GM12891 (cell line): ENCODE data around the gene SCP2.
"Not testable (repeated sequence)": the region's sequence is repeated elsewhere in the genome, so short reads cannot be mapped to it uniquely, and the experiment has no call there.

Source experiments
- PAX5 ChIP-seq: IDR thresholded peaks from 2 replicates; pipeline ENCODE4 v1.6.1; 2011; ENCODE audit warnings: low read length, moderate library complexity, mild to moderate bottlenecking; ENCODE audit not compliant: insufficient read depth, severe bottlenecking
- POLR2A ChIP-seq: IDR thresholded peaks from 2 replicates; pipeline ENCODE4 v1.6.1; 2011; ENCODE audit warnings: low read depth, low read length, control low read depth
- POLR2AphosphoS5 ChIP-seq: IDR thresholded peaks from 2 replicates; pipeline ENCODE4 v1.6.1; 2011; ENCODE audit warnings: low read depth, low read length, control low read depth
- POU2F2 ChIP-seq: IDR thresholded peaks from 2 replicates; pipeline ENCODE4 v1.6.1; 2011; ENCODE audit warnings: low read depth, mild to moderate bottlenecking, control low read depth, low read length, moderate library complexity
- SPI1 ChIP-seq: IDR thresholded peaks from 2 replicates; pipeline ENCODE4 v1.6.1; 2011; ENCODE audit warnings: low read depth, low read length, control low read depth
- TAF1 ChIP-seq: IDR thresholded peaks from 2 replicates; pipeline ENCODE4 v1.6.1; 2011; ENCODE audit warnings: low read depth, low read length, control low read depth

GRCh38 chr1:52969234-52969633, 42.2 kb downstream of the SCP2 start:
- not testable (repeated sequence) for TF ChIP-seq POLR2AphosphoS5, POLR2A, POU2F2, PAX5, SPI1, TAF1
